ENCODE data around the gene NETO2.

The NETO2 gene

DNA sequence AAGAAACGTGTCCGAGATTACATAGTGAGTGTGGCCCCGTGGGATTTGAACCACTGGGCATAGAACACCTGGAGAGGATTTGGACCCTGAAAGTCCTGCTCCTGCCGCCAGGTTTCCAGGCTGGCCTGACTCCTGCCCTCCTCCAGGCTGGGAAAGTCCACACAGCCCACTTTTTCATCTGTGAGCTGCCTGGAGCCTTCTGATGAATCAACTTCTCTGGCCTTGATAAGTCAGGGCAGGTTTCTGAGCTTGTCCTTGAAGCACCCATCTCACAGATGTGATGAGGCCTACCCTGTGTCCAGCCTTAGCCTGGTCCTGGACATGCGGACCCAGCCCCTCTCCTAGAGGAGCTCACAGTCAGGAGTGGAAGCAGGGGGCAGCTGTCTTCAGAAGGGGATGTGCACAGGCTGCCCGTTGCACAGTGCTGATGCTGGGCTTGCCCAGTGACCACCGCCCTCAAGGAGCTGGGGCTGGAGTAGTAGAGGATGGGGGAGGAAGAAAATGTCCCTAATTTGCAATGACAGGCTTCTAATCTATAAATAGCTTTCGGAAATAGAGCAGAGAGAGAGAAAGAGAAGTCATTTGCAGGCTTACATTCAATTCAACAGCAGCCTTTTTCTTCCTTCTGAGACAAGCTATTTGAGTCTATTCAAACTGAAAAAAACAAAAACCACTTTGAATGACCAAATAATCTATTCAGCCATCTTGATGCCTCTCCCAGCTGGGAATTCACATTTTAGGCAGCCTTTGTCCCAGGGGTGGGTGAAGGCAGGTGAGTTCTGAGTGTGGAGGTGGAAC, 96.8 kb downstream of the NETO2 start:
- DNase-seq (ENCODE audit: low read depth in 2 of 2), result no peak

DNA sequence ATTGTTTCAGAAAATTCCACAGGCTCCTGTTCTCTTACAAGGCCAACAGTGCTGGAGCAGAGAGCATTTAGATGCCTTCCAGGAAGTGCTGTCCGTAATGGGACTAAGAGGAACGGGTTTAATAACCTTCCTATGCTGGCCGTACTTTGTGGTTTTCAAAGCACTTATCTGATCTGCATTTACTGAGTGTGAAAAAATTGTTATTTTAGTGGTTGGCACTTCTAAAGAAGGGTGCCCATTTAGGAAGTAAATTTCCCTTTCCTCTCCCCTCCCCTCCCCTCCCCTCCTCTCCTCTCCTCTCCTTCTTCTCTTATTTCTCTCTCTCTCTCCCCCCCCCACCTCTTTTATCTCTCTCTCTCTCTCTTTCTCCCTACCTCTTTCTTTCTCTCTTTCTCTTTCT, 98.3 kb downstream of the NETO2 start:
- DNase-seq (ENCODE audit: low read depth in 2 of 2), result no peak

DNA sequence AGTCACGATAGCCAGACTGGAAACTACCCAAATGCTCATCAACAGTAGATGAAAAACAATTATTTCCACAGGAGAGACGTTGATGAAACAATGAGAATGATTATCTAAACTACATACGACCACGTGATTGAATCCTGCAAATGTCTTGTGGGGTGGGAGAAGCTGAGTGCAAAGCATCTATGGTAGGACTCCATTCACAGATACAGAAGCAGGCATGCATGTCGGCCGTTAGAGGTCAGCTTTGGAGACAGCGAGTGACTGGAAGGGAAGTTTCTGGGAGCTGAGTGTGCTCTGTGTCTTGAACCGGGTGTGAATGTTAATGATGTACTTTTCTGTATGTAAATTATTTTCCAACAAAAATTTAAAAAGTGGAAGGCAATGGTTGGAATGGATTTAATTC, 98.7 kb downstream of the NETO2 start:
- DNase-seq (ENCODE audit: low read depth in 2 of 2), result no peak

GRCh38 chr16:47043970-47044684, 99.6 kb downstream of the NETO2 start:
- no peak for DNase-seq (ENCODE audit: low read depth in 2 of 2)

- DNase-seq (ENCODE audit: low read depth in 2 of 2), result no peak
Measured at GRCh38 chr16:47043200-47043599, 100.5 kb downstream of the NETO2 start.

- DNase-seq (ENCODE audit: low read depth in 2 of 2), result peak; percentile 80 to 89
Measured at GRCh38 chr16:47037746-47038458, 105.8 kb downstream of the NETO2 start.

- DNase-seq (ENCODE audit: low read depth in 2 of 2), result peak in 1 of 2 donors; percentile 2
Measured at GRCh38 chr16:47037396-47037745, 106.4 kb downstream of the NETO2 start.

- no peak for DNase-seq (ENCODE audit: low read depth in 2 of 2)
Measured at GRCh38 chr16:47036201-47036600, 107.5 kb downstream of the NETO2 start.

DNA sequence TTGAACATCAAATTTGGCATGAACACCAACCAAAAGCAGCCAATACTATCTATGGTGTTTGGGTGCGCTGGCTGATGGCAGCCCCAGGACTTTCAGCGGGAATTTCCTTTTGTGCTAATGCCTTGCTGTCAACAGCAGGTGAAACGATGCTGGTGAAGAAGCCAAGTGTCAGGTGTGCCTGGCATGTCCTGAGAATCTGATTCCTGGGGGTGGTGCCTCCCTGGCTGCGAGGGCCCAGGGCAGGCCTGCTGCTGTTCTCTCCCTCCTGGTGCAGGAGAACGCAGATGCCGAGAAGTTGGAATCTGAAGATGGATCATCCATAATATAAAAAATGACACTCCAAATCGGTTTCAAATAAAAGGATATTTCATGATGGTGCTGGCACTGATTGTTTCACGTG, 108.3 kb downstream of the NETO2 start:
- no peak for DNase-seq (ENCODE audit: low read depth in 2 of 2)

- DNase-seq (ENCODE audit: low read depth in 2 of 2), result no peak
Measured at GRCh38 chr16:47034455-47034854, 109.3 kb downstream of the NETO2 start.

GRCh38 chr16:47033176-47033575, 110.6 kb downstream of the NETO2 start:
- no peak for DNase-seq (ENCODE audit: low read depth in 2 of 2)

DNA sequence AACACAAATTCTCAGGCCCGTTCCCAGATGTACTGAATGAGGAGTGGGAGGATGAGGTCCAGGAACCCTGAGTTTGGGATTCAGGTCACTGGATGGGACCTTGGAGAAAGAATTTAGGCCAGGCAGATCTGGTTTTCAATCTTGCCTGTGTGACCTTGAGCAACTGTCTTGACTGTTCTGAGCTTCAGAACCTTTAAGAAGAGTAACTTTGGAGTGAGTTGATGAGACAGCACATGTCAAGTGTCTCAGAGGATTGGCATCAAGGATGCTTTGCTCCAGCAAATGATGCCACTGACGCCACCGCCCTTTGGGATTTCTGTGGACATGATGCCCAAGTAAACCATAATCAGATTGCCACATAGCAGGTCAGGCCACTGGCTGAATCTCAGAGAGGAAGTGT, 114.0 kb downstream of the NETO2 start:
- no peak for DNase-seq (ENCODE audit: low read depth in 2 of 2)

- DNase-seq (ENCODE audit: low read depth in 2 of 2), result no peak
Measured at GRCh38 chr16:47028767-47029377, 114.9 kb downstream of the NETO2 start.

Data from stimulated activated CD8-positive, alpha-beta memory T cell treated with anti-CD3 and anti-CD28 coated beads, Interleukin-7, amount 100 ng/mL, for 1 hour (primary cell).